GM19455 (cell line): ENCODE measurements around the gene RPL4.
A peak's percentile ranks its signal among the peaks of the same experiment; 100 is the strongest.
"Not testable (repeated sequence)": the region's sequence is repeated elsewhere in the genome, so short reads cannot be mapped to it uniquely, and the experiment has no call there.

Experiments
- ATAC-seq: cut with Tn5 transposase; IDR thresholded peaks from one replicate; pipeline ENCODE4 v1.9.1; 2021; ENCODE audit not compliant: unreplicated experiment

The RPL4 gene

DNA sequence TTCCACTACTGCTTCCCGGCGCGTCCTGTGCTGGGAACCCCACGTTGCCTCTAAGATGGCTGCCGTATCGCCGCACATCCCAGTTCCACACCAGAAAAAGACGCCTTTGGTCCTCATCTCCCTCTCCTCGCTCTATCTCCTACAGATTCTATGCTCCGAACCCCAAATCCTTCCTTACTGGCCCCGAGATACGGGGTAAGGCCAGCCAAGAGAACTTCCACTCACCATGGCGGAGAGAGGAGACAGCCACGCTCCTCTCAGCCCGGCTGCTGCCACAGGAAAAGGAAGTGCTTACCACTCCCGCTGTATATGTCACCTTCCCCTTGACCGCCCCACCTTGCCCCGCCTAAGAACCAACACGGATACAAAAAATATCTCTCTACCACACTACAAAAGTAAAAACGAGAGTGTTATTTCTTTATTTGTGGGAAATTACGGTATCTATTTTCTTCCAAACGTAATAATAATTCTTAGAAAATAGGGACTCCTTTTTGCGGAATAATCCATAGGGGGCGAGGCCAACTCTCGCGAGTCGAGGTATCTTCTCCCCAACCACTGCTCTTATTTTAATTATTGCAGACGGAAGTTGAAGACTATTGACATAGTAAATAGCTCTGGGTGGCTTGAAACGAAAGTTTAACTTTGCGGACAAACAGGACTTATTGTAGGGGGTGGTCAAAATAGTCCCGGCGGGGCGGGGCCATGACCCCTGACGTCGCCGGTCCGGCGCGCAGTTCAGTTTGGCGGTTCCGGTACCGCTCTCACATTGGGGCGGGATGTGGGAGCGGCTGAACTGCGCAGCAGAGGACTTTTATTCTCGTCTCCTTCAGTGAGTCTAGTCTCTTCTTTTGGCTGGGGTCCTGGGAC is at the start of gene RPL4, which contains the start of gene ZWILCH:
TSS of gene RPL4 (minus strand) at position 293 of the 867 bp plus-strand sequence. CDS start at position 228, 65 bp downstream.
TSS of gene ZWILCH (plus strand) at position 764 of the 867 bp plus-strand sequence. CDS start at position 777, 13 bp downstream.
- ATAC-seq = peak; percentile 72

GRCh38 chr15:66545255-66545654 is 40.6 kb upstream of the RPL4 start:
- no peak for ATAC-seq

- ATAC-seq = no peak
Measured at GRCh38 chr15:66542896-66543295, 38.2 kb upstream of the RPL4 start.

DNA sequence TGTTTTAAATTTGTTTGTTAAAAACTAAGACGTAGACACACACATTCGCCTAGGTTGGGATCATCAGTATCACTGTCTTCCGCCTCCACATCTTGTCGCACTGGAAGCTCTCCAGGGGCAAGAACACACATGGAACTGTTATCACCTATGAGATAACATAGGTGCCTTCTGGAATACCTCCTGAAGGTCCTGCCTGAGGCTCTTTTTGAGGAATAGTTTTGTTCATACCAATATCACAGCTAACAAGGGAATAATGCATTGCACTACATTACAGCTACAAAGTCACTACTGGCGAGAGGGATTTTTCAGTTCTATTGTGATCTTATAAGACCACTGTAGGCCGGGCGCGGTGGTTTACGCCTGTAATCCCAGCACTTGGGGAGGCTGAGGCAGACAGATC is 30.4 kb upstream of the RPL4 start:
- no peak for ATAC-seq

DNA sequence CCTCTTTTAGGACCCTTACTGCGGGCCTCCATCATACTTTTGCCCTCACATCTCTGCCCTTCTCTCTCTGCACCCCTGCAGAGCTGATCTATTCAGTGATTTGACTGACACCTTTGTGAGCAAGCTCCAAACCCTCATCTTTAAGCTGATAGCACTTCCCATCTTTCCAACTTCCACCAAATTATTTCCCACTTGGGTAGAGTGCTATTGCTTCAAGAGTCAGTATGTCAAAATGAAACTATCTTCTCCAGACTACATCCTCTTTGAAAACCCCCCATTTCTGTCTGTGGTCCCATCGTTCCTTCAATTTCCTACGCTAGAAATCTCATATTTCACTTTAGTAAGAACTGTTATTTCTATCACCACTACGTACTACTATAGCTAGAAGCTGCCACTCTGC is 20.2 kb upstream of the RPL4 start:
- no peak for ATAC-seq

- ATAC-seq = no peak
Measured at GRCh38 chr15:66523926-66524325, 19.3 kb upstream of the RPL4 start.

GRCh38 chr15:66515901-66516322 is 11.3 kb upstream of the RPL4 start:
- ATAC-seq = no peak

GRCh38 chr15:66514586-66514985 is 9.9 kb upstream of the RPL4 start:
- ATAC-seq = no peak

DNA sequence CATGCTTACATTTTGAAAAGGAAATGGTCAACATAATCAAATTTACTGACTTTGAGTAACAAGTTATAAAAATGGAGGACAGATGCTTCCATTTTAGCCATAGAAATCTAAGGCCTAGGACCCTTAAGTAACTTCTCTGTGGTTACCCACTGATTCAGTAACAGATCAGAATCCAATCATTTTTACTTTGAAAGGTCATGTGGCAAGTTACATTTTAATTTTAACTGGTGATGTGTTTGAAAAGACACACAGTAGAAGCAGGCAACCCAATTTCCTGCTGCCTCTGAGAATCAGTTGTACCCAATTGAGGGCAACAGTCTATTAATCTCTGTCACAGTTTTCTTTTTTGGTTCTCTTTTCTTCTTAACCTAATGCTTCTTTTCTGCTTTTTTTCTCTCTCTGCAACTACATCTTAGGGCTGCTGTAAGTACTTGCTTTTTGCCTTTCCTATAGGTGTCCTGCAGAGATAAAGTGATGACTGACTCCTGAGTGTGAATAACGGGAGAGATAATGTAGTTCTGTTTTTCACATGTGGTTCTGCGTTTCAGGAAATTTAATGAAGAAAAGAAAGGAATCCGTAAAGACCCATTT is 3.7 kb upstream of the RPL4 start:
- ATAC-seq = no peak

GRCh38 chr15:66505818-66506217 is 1.2 kb upstream of the RPL4 start:
- no peak for ATAC-seq

- no peak for ATAC-seq
Measured at GRCh38 chr15:66505430-66505811, 766 bp upstream of the RPL4 start.

DNA sequence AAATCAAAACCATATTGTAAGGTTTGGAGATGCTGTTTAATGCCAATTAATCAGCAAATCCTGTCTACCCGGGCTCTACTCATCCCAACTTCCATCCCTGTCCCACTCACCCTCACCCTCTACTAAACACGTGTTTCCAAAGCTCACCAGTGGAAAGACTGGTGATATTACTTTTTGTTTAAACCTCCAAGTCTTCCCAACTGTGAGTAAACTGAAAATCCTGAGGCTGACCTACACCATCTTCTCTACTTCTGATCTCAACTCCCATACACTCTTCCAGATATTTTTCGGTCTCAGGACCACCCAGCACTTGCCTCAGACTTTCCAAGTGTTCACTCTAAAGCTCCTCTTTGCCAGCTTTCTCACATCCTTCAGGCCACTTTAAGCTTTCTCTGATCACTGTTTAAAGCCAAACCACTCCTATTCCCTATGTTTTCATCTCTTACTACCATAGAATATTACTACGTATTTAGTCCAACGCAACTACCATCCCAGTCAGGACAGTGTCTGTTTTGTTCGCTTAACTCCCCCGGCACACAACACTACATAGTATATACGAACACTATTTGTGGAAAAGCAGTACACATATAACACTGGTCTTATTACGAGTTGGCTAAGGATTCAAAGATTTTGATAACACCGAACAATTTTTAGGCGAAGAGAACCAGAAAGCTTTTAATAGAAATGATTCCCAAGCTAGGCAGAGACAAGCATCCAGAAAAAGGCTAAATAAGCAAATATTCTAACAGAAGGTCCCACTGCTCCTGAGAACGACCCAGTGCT is 684 bp downstream of the RPL4 start:
- no peak for ATAC-seq

DNA sequence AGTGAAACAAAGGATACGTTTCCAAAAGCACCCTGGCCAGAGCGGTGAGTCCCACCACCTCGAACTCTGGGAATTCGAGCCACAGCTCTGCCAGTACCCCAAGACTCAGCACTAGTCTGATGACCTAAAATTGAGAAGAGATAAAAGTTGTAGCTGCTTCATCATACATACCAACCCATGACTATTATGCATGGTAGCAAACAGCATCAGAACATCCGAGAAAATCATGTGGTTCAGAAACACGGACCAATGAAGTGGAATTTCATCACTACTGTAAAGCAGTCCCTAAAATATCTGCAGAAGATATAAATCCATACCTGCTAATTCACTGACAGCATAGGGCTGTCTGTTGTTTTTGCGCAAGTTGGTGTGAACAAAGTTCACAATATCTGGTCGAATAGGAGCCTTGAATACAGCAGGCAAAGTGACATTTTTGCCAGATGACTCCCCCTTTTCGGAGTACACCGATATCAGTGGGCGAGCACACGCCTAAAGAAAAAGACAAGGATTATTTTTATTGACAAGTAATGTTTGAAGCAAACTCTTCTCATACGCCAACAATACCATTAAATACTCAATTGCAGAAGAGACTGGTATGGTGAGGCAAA is 1.5 kb downstream of the RPL4 start:
- not testable (repeated sequence) for ATAC-seq

- ATAC-seq = no peak
Measured at GRCh38 chr15:66502491-66502890, 2.2 kb downstream of the RPL4 start.

GRCh38 chr15:66500346-66500745 is 4.3 kb downstream of the RPL4 start:
- ATAC-seq = not testable (repeated sequence)

- ATAC-seq = no peak
Measured at GRCh38 chr15:66498501-66499386, 5.9 kb downstream of the RPL4 start.

- ATAC-seq = peak; percentile 76
Measured at GRCh38 chr15:66497502-66498455, 6.9 kb downstream of the RPL4 start, which contains the start of gene SNAPC5. TSS of gene SNAPC5 (minus strand) at chr15:66497762. CDS start at chr15:66497731, 31 bp downstream.

GRCh38 chr15:66496951-66497501 is 7.6 kb downstream of the RPL4 start:
- ATAC-seq = peak; percentile 3

- ATAC-seq = no peak
Measured at GRCh38 chr15:66494262-66494661, 10.4 kb downstream of the RPL4 start.
